ENCODE measurements around the gene MUS81.
"Not testable (repeated sequence)": the region's sequence is repeated elsewhere in the genome, so short reads cannot be mapped to it uniquely, and the experiment has no call there.

Gene MUS81

GRCh38 chr11:65887723-65888162 is 27.5 kb downstream of the MUS81 start:
- Histone ChIP-seq H3K4me3 (ENCODE audit: extremely low read depth, insufficient read depth, low read length, poor library complexity, severe bottlenecking) (peak overlapping the region; percentile 67), H3K4me1 (ENCODE audit: control insufficient read depth, insufficient read depth, low read length, poor library complexity, severe bottlenecking) (peaks cover 32% of the 10 kb centered on the region), H3K9me3 (ENCODE audit: control insufficient read depth, low read length) (no peaks in the 10 kb centered on the region), H3K27ac (ENCODE audit: low read depth, low read length, severe bottlenecking) (peak overlapping the region; percentile 96), H3K36me3 (ENCODE audit: control insufficient read depth, insufficient read depth, low read length) (peaks cover 55% of the 10 kb centered on the region)
- 2 to 4% methylated on average over 20 to 22 of the region's 23 CpGs for WGBS, 2 experiments (ENCODE audit: insufficient coverage in 2 of 2)

DNA sequence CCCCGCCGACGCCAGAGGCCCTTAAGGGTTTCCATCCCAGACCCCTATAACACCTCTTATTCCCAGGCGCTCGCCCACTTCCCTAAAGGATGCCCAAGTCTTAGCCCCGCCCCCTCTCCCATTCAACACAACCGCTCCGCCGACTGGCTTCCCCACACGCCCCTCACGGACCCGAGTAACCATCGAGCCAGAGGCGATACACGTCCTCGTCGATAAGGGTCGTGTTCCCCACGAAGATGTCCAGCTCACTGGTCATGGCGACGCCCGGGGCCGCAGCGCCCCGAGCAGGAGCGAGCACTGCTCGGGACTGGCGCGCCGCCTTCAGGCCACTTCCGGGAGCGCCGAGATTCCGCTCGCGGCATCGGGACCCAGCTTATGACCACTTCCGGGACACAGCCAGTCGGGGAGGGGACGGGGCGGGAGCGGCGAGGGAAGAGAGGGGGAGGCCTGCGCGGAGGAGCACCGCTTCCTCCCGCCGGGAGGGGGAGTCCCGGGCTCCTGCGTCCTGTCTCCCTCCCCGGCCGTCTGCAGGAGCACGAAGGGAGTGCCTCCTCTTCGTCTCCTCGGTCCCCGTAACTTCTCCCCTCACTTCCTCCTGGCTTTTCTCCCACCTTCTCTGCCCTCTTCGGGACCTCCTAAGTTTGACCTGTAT is 28.1 kb downstream of the MUS81 start, which contains the start of gene FIBP:
Gene FIBP (minus strand): TSS at position 309 of the 652 bp plus-strand sequence. CDS start 53 bp downstream, at position 256.
- 0% methylated on average over 45 to 55 of the region's 57 CpGs for WGBS, 2 experiments (ENCODE audit: insufficient coverage in 2 of 2)
- Histone ChIP-seq H3K4me1 (ENCODE audit: control insufficient read depth, insufficient read depth, low read length, poor library complexity, severe bottlenecking) (peaks cover 37% of the 10 kb centered on the region), H3K36me3 (ENCODE audit: control insufficient read depth, insufficient read depth, low read length) (peaks cover 55% of the 10 kb centered on the region), H3K4me3 (ENCODE audit: extremely low read depth, insufficient read depth, low read length, poor library complexity, severe bottlenecking) (peak within 1 kb of the TSS; percentile 67), H3K27ac (ENCODE audit: low read depth, low read length, severe bottlenecking) (peak within 1 kb of the TSS; percentile 96), H3K9me3 (ENCODE audit: control insufficient read depth, low read length) (no peaks in the 10 kb centered on the region)

DNA sequence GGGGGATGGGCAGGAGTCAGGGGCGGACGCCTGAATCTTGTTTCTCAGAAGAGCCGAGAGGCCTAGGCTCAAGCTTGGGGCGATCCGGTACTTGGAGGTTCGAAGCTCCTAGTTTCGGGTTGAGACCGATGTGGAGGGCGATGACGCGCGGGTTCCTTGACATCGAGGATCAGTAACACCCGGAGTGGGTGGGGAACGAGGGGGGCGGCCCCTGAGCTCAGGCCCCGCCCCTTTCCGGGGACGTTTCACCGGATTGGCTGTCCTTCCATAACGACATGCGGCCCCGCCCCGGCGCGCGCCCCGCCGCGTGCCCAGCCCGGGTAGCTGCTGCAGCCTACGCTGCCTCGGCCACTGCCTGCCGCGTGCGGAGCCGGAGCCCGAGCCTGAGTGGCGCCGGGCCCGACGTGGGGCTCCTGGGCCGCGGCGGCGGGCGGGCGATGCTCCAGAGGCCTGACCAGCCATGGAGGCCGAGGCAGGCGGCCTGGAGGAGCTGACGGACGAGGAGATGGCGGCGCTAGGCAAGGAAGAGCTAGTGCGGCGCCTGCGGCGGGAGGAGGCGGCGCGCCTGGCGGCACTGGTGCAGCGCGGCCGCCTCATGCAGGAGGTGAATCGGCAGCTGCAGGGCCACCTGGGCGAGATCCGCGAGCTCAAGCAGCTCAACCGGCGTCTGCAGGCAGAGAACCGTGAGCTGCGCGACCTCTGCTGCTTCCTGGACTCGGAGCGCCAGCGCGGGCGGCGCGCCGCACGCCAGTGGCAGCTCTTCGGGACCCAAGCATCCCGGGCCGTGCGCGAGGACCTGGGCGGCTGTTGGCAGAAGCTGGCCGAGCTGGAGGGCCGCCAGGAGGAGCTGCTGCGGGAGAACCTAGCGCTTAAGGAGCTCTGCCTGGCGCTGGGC is 30.3 kb downstream of the MUS81 start, which contains the start of gene CCDC85B:
Gene CCDC85B (plus strand): TSS at position 350 of the 895 bp plus-strand sequence. CDS start 111 bp downstream, at position 461.
- Histone ChIP-seq H3K4me1 (ENCODE audit: control insufficient read depth, insufficient read depth, low read length, poor library complexity, severe bottlenecking) (peaks cover 48% of the 10 kb centered on the region), H3K4me3 (ENCODE audit: extremely low read depth, insufficient read depth, low read length, poor library complexity, severe bottlenecking) (peak within 1 kb of the TSS; percentile 59), H3K9me3 (ENCODE audit: control insufficient read depth, low read length) (no peaks in the 10 kb centered on the region), H3K36me3 (ENCODE audit: control insufficient read depth, insufficient read depth, low read length) (peaks cover 49% of the 10 kb centered on the region), H3K27ac (ENCODE audit: low read depth, low read length, severe bottlenecking) (peak within 1 kb of the TSS; percentile 78)
- WGBS, 2 experiments (ENCODE audit: insufficient coverage in 2 of 2): 0 to 1% methylated on average over 63 to 88 of the region's 94 CpGs

DNA sequence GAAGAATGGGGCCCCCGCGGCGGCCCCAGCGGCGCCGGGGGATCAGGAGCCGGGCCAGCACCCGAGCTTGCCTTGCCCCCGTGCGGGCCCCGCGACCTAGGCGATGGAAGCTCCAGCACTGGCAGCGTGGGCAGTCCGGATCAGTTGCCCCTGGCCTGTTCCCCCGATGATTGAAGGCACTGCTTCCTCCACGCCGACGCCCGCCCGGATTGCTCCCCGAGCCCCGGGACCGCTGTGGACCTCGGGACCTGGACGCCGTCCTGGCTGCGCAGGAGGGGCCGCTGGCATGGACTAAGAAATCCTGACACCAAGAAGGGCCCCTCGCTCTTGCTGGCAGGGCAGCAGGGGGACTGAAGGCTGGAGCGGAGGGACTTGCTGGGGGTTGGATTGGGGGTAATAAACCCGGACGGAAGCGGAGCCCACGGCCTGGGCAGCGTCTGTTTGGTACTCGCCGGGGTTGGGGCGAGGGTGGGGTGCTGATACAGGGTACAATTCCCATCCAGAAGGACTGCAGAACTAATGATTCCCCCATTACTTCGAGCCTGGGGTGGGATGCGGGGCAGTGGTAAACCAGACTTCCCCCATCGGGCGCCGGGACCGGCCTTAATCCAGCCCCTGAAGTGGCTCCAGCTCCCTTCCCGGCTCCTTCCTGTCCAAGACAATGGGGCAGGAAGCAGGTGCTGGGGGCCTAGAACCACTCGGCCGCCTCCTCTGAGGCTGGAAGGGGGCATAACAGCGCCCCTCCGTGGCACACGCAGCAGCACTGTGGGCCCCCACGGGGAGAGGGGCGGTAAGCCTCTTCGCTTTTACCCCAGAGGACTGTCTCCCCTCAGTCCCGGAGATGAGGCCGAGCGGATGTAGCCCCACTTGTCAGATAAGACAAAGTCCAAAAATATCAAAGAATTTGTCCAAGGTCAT is 31.2 kb downstream of the MUS81 start:
- peak overlapping the region; percentile 59 for H3K4me3 ChIP-seq (ENCODE audit: extremely low read depth, insufficient read depth, low read length, poor library complexity, severe bottlenecking)
- H3K9me3 ChIP-seq (ENCODE audit: control insufficient read depth, low read length): no peaks in the 10 kb centered on the region
- 2 to 10% methylated on average over 43 to 45 of the region's 57 CpGs for WGBS, 2 experiments (ENCODE audit: insufficient coverage in 2 of 2)
- peak overlapping the region; percentile 78 for H3K27ac ChIP-seq (ENCODE audit: low read depth, low read length, severe bottlenecking)
- peaks cover 50% of the 10 kb centered on the region for H3K4me1 ChIP-seq (ENCODE audit: control insufficient read depth, insufficient read depth, low read length, poor library complexity, severe bottlenecking)
- H3K36me3 ChIP-seq (ENCODE audit: control insufficient read depth, insufficient read depth, low read length): peaks cover 49% of the 10 kb centered on the region

GRCh38 chr11:65892137-65892540 is 31.9 kb downstream of the MUS81 start:
- peaks cover 49% of the 10 kb centered on the region for H3K36me3 ChIP-seq (ENCODE audit: control insufficient read depth, insufficient read depth, low read length)
- not testable (repeated sequence) for H3K9me3 ChIP-seq (ENCODE audit: control insufficient read depth, low read length)
- peak overlapping the region; percentile 59 for H3K4me3 ChIP-seq (ENCODE audit: extremely low read depth, insufficient read depth, low read length, poor library complexity, severe bottlenecking)
- peak overlapping the region; percentile 78 for H3K27ac ChIP-seq (ENCODE audit: low read depth, low read length, severe bottlenecking)
- WGBS, 2 experiments (ENCODE audit: insufficient coverage in 2 of 2): 90 to 92% methylated on average over 5 of the region's 5 CpGs
- peaks cover 49% of the 10 kb centered on the region for H3K4me1 ChIP-seq (ENCODE audit: control insufficient read depth, insufficient read depth, low read length, poor library complexity, severe bottlenecking)

DNA sequence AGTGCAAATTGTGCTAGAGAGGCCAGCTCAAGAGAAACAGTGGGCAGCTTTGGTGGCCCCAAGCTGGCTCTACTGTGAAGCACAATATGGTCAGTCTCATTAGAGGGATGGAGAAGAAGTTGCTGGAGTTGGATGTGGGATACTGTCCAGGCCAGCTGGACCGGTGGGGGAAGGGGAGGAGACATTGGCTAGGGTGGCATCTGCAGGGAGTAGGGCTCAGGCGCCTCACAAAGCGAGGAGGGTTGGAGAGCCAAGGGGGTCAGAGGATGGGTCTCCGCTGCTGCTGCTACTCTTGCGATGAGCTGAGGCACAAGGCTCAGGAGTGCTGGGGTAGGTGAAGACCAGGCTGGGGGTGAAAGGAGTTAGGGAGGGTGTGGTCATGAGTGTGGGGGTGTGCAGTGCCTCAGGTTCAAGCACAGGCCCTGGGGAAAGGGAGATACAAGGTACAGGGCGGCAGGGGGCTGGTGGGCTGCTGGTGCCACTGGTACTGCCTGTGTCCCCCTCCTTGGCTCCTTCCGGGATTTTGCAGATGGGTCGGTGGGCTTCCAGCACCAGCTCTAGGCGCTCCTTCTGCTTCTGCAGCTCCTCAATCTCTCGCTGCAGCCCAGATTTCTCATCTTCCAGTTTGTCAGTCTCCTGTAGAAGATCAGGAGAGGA is 32.6 kb downstream of the MUS81 start:
- H3K36me3 ChIP-seq (ENCODE audit: control insufficient read depth, insufficient read depth, low read length): peaks cover 53% of the 10 kb centered on the region
- no peak overlapping the region for H3K27ac ChIP-seq (ENCODE audit: low read depth, low read length, severe bottlenecking)
- peaks cover 45% of the 10 kb centered on the region for H3K4me1 ChIP-seq (ENCODE audit: control insufficient read depth, insufficient read depth, low read length, poor library complexity, severe bottlenecking)
- 87 to 90% methylated on average over 8 of the region's 10 CpGs for WGBS, 2 experiments (ENCODE audit: insufficient coverage in 2 of 2)
- no peaks in the 10 kb centered on the region for H3K9me3 ChIP-seq (ENCODE audit: control insufficient read depth, low read length)
- no peak overlapping the region for H3K4me3 ChIP-seq (ENCODE audit: extremely low read depth, insufficient read depth, low read length, poor library complexity, severe bottlenecking)

- Histone ChIP-seq H3K36me3 (ENCODE audit: control insufficient read depth, insufficient read depth, low read length) (peaks cover 58% of the 10 kb centered on the region), H3K4me3 (ENCODE audit: extremely low read depth, insufficient read depth, low read length, poor library complexity, severe bottlenecking) (no peak overlapping the region), H3K4me1 (ENCODE audit: control insufficient read depth, insufficient read depth, low read length, poor library complexity, severe bottlenecking) (peaks cover 45% of the 10 kb centered on the region), H3K27ac (ENCODE audit: low read depth, low read length, severe bottlenecking) (no peak overlapping the region), H3K9me3 (ENCODE audit: control insufficient read depth, low read length) (no peaks in the 10 kb centered on the region)
- 92 to 95% methylated on average over 7 to 14 of the region's 16 CpGs for WGBS, 2 experiments (ENCODE audit: insufficient coverage in 2 of 2)
Observed at GRCh38 chr11:65894034-65894591, 33.9 kb downstream of the MUS81 start.

GRCh38 chr11:65895482-65895981 is 35.3 kb downstream of the MUS81 start:
- Histone ChIP-seq H3K4me3 (ENCODE audit: extremely low read depth, insufficient read depth, low read length, poor library complexity, severe bottlenecking) (no peak overlapping the region), H3K36me3 (ENCODE audit: control insufficient read depth, insufficient read depth, low read length) (peaks cover 58% of the 10 kb centered on the region), H3K9me3 (ENCODE audit: control insufficient read depth, low read length) (no peaks in the 10 kb centered on the region), H3K27ac (ENCODE audit: low read depth, low read length, severe bottlenecking) (no peak overlapping the region), H3K4me1 (ENCODE audit: control insufficient read depth, insufficient read depth, low read length, poor library complexity, severe bottlenecking) (peaks cover 34% of the 10 kb centered on the region)
- WGBS, 2 experiments (ENCODE audit: insufficient coverage in 2 of 2): 86 to 100% methylated on average over 2 to 3 of the region's 5 CpGs

- Histone ChIP-seq H3K36me3 (ENCODE audit: control insufficient read depth, insufficient read depth, low read length) (peaks cover 58% of the 10 kb centered on the region), H3K4me1 (ENCODE audit: control insufficient read depth, insufficient read depth, low read length, poor library complexity, severe bottlenecking) (peaks cover 38% of the 10 kb centered on the region), H3K4me3 (ENCODE audit: extremely low read depth, insufficient read depth, low read length, poor library complexity, severe bottlenecking) (no peak overlapping the region), H3K9me3 (ENCODE audit: control insufficient read depth, low read length) (no peaks in the 10 kb centered on the region), H3K27ac (ENCODE audit: low read depth, low read length, severe bottlenecking) (no peak overlapping the region)
- WGBS, 2 experiments (ENCODE audit: insufficient coverage in 2 of 2): 94 to 99% methylated on average over 12 of the region's 14 CpGs
Observed at GRCh38 chr11:65896034-65896999, 36.1 kb downstream of the MUS81 start.
